DMS153 treated with DMSO at 0.1 percent for 48 hours (cell line): ENCODE results near the gene TBC1D22A.
"Not testable (repeated sequence)": the region's sequence is repeated elsewhere in the genome, so short reads cannot be mapped to it uniquely, and the experiment has no call there.

Experiments
- DNase-seq: peaks from one replicate; lab custom pipeline; 2025; ENCODE audit not compliant: unreplicated experiment; lab: John Stamatoyannopoulos, UW

The TBC1D22A gene

DNA sequence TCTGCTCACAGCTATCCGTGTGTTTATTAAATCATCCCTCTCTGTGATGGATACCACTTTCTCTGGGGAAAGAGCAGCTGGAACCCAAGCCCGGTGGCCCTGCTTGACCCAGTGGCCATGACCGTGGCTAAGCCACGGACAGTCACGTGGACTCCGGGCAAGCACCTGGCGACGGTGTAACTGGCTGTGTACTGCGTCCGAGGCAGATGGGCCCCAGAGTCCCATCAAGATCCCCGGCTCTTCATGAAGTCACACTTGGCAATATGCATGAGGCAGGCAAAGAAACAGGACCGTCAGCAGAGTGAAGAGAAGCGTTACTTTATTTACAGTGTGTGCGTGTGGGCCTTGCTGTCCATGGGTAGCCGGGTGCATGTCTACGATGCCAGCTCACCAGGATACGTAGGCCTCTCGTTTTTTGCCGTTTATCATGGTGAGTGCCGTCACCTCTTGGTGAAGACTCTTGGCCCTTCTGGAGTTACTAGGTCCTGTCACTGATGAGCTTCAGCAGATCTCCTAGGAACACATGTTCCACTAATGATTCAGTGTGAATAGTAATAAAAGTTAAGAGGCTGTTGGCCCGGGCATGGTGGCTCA, 366.3 kb downstream of the TBC1D22A start:
- no peak for DNase-seq

DNA sequence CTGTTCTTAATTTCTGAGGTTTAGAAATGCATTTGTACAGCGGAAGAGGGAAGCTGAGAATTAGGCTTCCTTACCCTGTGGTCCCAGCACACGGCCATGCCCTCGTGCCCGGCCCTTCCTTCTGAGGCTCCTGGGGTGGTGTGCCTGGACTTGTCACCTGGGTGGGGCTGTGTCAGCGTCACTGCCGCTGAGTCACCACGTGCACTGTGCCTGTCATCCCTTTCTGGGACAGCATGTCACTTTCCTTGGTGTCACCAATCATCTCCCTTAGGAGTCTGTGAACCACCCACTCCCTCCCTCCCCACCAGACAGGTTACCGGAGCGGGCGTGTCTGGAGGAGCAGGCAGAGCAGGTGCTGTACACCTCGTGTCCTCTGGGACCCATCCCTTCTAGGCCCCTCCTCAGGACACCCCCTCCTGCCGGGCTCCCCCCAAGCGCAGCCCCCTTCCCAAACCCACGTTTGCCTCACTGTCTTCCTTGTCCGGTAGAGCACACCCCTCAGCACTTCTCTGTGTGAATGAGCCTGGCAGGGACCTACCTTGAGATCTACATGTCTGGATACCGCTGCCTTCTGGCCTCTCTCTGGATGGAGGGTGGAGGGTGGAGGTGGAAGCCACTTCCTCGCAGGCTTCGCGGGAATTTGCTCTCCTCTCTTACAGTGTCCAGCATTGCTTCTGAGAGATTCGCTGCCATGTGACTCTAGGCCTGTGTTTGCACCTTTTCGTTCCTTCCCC, 367.6 kb downstream of the TBC1D22A start:
- DNase-seq: no peak

DNA sequence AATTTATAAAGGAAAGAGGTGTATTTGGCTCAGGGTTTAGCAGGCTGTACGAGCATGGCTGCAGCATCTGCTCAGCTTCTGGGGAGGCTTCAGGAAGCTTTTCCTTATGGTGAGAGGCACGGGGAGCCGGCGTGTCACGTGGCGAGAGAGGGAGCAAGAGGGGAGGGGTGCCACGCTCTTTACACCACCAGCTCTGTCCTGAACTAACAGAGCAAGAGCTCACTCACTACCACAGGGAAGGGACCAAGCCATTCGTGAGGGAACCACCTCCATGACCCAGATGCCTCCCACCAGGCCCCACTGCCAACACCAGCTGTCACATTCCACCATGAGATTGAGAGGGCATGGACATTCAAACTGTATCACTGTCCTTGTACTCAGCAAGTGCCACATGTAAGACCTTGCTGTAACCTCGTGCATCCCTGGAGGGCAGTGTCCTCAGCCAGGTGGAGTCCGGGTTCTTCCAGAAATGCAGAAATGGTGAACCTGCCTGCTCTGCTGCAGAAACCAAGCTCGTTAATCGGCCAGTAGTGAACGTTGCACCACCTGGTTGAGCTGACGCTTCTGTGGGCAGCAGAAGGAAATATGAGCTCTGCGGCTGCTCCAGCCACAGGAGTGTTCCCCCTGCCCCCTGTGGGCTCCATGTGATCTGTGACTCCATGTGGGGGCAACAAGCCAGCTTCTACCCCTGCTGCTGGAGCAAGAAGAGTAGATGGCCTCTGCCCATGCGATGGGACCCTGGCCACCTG, 368.6 kb downstream of the TBC1D22A start:
- no peak for DNase-seq

DNA sequence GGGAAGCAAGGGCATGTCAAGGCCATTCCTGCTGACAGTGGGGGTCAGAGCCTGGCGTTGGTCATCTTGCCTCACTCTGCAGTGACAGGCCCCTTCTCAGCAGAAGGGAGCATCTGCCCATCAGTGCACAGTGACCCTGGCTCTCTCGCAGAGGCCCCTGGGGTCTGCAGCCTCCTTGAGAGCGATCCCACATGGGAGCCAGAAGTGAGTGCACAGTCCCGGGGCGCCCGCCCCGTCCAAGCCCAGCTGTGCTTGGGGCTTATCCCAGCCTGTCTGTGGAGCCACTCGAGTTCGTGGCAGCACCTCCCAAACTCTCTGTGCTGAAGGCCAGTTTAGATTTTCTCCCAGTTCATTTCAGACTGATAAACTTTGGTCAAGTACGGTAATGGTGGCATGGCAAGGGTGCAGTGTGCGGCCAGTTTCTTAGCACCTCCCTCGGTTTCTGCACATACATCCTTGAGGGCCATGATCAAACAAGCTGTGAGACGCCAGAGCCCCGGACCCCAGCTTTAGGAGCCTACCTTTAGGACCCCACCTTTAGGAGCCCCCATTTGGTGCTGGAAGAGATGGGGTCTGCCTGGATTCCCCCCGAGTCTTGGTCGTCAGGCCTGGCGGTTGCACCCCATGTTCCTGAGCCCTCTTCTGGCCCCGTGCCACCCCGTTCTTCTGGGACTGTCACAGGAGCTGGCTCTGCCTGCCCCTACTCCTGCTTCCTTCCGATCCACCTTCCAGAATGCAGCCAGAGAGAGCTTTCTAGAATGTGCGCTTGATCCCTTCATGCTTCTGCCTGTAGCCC, 369.4 kb downstream of the TBC1D22A start:
- DNase-seq: no peak

DNA sequence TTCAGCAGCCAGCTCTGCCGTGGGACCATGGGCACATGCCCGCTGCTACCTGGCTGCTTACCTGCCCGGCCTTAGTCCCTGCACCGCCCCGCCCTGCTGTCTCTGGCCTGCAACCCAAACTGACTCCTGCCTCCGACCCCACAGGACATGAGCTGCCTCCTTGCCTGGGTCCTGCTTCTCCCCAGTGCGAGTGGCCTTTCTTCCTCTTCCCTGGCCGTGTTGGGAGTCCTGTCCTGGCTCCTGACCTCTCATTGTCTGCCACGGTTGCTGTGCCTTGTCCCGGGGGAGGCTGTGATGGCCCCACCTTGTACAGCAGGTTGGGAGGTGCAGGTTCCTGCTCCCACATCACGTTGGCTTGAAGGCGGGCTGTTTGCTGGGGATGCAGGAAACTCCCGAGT, 370.0 kb downstream of the TBC1D22A start:
- DNase-seq: no peak

DNA sequence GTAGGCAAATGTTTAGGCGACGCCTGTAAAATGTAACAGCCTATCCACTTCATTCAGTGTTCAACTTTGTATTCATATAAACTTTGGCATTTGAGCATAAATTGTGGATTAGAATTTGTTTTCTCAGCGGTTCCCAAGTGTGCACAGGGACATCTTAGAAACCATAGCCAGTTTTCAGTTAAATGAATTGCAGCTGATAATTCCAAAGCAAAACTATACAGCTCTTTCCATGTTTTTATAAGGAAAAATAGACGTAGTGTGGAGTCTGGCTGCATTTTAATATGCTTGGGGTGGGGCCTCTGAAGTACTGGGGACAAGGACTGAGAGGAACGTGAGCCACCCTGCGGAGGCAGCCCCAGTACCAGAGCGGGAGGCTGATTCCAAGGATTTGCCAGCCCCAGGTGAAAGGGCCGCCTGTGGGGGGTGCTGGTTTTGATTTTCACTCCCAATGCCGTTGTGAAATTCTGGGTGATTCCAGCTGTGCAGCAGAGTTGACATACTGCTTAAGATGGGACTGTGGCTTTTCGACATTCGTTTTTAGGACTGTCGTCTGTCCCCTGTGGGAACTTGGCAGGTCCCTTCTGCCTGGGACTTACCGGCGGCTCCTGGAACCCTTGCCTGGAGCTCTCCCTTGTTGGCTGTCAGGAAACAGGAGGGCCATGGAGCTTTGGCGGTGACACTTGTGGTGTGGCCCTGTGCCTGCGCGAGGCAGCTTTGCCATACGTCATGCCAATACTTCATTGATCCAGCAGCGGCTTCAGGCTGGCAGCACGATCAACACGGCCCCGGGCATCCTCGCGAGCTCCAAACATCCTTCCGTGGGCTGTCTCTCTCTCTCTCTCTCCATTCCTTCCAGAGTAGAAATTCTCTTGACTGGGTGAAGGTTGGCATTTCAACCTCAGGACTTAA, 370.9 kb downstream of the TBC1D22A start:
- DNase-seq: no peak

DNA sequence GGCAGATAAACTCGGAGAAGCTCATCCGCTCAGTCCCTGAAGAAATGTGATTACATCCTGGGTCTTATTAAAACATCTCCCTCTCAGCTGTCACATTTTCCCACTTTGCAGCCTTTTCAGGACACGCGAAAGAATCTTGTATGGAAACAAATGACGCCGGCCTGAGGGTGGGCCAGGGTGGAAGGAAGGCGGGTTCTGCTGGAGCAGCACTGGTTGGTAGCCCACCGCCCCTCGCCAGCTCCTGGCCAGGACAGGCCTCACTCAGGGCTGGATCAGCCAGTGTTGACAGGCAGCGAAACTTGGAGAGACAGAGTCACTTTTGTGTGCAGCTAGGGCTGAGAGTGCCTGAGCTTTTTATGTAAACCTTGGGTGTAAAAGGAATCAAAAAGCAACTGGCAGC, 371.8 kb downstream of the TBC1D22A start:
- DNase-seq: no peak

DNA sequence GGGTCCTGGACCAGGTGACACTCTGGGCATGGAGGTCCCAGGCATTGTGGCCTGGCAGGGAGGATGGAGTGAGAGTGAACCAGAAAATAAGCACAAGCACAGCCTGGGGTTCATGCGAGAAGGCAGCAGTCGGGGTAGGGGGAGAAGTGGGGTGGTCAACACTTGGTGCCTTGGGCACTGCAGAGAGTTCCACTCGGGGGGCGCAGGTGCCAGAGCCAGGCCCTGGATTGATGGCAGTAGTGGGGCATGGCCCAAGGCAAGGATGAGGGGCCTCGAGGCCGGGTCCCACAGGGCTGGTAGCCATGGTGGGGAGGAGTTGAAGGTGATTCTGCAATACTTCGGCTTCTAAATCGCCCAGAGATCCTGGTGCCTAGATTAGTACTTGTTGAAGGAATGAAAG, 372.9 kb downstream of the TBC1D22A start:
- DNase-seq: no peak

DNA sequence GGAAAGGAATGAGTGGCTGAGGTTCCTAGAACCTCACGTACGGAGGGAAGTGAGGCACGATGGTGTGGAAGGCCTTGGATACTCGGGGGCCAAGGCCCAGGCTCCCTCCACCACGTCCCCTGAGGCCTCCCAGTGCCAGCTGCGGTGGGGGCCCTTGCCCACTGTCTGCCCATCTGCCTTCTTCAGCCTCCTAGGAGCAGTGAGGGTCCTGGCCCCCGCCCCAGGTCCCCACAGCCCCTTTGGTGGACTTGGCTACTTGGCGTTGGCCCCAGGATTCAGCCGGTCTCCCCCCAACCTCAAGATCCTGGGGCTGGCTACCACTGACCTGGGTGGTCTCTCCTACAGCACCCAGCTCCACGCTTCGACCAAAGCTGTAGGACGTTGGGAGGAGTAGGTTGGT, 373.6 kb downstream of the TBC1D22A start:
- DNase-seq: no peak

DNA sequence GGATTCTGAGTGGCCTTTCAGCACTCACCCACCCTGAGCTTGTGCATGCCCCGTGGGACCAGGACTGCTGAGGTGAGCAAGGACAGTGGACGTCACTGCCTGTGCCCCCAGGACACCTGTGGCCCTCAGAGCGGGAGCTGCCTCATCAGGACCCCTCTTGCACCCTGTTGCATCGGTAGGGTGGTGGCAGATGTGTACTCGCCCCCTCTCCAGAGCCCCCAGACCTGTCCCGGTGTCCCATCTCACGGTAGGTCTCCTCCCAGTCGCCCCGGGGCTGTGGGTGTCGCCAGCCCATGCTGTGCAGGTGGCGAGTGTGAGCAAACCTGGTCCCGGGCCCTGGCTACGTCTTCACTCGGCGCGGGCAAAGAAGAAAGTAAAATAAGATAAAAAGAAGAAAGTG, 374.2 kb downstream of the TBC1D22A start:
- DNase-seq: no peak

DNA sequence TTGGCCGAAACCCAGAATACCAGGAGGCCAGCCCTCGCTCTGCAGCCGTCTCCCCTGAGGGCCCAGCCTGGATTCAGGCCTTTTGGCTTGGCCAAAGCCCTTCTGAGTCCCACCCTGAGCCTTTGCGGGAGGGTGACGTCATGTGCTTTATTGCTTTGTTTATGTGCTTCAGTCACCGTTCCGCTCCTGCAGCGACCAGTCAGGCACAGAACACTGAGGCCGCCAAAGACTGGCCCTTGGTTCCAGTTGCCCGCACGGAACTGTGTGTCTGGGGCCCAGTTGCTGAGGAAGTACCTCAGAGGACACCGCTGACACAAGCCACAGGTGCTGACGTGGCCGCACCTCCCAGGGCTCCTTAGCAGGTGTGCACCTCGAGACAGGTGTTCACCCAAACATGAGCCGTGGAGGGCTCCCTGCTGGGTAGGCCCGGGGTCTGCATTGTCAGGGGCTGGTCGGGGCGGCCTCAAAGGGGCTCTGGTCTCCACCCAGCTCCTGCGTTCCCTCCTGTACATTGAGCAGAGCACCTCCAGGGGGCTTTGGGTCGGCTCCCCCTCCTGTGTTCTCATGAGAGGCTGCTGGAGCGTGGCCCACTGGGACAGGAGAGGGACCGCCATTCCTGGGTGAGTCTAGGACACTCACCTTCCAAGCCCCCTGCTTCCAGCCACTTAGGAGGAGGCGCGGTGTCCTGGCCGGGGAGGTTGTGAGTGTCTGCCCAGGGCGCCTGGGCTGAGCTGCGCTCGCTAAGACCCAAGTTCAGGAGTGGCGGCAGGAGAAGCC, 376.8 kb downstream of the TBC1D22A start:
- DNase-seq: no peak

DNA sequence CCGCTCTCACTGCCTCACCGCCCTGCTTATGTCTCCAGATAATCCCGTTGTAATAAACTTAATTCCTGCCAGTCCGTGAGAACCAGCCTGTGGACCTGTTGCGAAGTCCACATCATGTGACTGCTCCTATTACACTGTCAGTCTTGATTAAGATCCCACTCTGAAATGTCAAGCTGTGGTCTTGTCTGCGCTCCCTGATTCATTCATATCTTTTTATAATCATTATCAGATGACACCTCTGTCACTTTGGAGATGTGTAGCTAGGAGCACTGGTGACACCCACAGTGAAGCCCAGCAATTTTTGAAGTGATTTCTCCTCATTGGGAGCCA, 377.3 kb downstream of the TBC1D22A start:
- no peak for DNase-seq

DNA sequence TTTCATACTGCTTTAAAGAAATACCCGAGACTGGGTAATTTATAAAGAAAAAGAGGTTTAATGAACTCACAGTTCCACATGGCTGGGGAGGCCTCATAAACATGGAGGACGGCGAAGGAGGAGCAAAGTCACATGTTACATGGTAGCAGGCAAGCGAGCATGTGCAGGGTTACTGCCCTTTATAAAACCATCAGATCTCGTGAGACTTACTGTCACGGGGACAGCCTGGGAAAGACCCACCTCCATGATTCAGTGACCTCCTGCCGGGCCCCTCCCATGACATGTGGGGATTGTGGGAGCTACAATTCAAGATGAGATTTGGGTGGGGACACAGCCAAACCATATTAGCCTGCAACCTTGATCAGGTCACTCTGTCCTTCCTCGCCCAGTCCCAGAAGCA, 378.5 kb downstream of the TBC1D22A start:
- DNase-seq: not testable (repeated sequence)

DNA sequence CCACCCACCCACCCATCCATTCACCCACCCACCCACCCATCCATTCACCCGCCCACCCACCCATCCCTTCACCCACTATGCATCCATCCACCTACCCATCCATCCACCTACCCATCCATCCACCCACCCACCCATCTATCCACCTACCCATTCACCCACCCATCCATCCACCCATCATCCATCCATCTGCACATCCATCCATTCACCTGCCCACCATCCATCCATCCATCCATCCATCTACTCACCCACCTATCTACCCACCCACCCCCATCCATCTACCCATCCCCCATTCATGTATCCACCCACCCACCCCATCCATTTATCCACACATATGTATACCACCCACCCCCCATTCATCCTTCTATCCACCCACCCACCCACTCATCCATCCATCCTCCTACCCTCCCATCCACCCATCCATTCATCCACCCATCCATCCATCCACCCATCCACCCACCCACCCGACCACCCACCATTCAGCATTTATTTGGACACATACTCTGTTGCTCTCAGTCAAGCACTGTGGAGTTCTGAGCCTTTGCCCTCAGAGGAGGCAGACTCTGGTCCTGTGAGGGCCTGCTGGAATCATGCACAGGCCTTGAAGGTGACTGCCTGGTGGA, 380.1 kb downstream of the TBC1D22A start:
- DNase-seq: no peak

DNA sequence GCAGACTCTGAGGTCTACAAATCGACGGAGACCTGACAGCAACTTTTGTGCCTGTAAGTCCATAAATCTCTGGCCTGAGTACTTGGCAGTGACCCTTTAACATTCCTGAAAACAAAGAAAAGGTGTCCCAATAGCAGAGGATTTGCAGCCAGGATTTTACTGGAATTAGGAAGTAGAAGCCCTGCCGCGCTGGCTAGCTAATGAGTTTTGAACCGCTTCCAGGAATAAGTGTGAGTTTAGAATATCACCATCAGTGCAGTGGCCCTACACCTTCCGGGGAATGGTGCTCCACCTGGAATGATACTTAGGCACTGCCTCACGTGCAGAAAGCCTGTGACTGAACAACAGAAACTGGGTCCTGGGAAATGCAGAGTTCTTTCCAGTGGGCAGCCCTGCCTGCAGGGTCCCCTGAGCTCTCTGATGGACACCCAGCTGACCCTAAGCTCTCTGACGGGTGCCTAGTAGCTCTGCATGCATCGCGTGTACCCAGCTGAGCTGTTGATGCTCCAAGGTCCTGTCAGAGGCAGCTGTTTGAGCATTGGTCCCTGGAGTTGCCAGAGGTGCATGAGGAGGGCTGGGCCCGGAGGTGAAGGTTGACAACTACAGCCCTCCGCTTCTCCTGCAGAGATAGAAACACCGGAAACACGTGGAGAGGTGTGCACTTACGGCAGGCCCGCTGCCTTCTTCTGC, 380.9 kb downstream of the TBC1D22A start:
- DNase-seq: no peak

DNA sequence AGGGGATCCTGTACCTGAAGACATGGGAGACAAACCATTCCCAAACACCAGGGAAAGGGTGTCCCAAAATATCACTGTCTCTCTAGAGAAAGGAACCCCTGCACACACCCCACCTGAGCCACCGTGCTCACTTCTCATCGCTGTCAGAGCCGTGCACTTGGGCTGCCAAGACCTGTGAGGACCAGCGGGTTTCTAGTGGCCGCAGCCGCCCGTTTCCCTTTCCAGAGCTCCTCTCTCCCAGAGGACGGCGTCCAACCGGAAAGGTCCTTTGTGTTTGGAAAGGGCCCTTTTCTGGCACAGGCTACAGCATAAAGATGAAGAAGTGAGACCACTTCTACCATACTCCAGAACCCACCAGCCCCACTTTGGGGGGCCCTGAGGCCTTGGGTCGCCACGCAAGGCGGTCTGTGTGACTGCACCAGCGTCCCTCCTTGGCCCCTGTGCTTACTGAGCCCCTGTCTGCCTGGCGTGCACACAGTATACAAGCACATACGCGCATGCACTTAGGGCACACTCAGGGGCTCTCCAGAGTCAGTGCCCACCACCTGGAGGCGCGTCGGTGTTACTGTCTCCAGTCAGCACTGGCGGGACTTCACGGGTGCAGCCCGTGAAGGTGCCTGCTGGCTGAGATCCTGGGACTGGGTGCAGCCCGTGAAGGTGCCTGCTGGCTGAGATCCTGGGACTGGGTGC, 381.8 kb downstream of the TBC1D22A start:
- DNase-seq: no peak

DNA sequence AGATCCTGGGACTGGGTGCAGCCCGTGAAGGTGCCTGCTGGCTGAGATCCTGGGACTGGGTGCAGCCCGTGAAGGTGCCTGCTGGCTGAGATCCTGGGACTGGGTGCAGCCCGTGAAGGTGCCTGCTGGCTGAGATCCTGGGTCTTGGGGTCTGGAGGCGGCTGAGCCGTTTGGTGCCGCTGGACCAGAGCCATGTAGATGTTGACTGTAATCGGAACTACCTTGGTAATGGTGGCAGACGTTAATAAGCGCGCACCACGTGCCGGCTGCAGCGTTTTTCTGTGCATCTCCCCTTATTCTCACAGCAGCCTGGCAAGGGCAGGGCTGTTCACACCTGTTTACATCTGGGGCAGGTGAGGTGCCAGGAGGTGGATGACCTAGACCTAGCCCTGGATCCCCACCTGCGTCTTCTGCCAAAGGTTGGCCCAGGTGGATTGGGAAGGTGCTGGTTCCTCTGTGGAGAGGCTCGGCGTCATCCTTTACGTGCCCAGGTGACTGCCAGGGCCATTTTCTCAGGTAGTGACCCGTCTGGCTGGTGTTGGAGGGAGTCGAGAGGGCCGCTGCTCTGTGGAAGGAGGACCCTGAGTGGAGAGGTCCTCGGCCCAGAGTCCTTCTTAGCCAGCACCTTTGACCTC, 382.5 kb downstream of the TBC1D22A start:
- DNase-seq: no peak

DNA sequence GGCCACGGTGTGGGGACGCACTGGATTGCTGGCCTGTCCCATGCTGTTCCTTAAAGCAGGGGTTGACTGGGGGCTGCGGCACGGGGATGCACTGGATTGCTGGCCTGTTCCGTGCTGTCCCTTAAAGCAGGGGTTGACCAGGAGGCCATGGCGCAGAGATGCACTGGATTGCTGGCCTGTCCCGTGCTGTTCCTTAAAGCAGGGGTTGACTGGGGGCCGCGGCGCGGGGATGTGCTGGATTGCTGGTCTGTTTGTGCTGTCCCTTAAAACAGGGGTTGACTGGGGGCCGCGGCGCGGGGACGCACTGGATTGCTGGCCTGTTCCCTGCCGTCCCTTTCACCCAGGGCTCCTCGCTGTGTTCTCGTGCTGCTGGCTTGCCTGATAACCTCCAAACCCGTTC, 383.4 kb downstream of the TBC1D22A start:
- DNase-seq: no peak
